Right lobe of liver (tissue), 4 donors: ENCODE measurements around the gene GPRIN3.

Source experiments
- POLR2A ChIP-seq: fragments of 450-650 bp; IDR thresholded peaks from one replicate; pipeline ENCODE4 v1.6.1; 2017; ENCODE audit warnings: antibody characterized with exemption, mild to moderate bottlenecking
- TF ChIP-seq, protein P1 (sequence below), 4 donors: fragments of 200-600 bp in 3 of 4; fragments of 450-650 bp in 1 of 4; IDR thresholded peaks; one replicate each; pipeline versions ENCODE4 v1.5.1 to v1.8.0; 2016 to 2022; ENCODE audit warnings: antibody characterized with exemption in 4 of 4, mild to moderate bottlenecking in 2 of 4
- donor health status: DM: no; HTN: no; CAD: no.
- donor health status: DM: no; HTN: no; CAD: no.
- donor health status: DM: no; HTN: yes; CAD: no.

DNA sequence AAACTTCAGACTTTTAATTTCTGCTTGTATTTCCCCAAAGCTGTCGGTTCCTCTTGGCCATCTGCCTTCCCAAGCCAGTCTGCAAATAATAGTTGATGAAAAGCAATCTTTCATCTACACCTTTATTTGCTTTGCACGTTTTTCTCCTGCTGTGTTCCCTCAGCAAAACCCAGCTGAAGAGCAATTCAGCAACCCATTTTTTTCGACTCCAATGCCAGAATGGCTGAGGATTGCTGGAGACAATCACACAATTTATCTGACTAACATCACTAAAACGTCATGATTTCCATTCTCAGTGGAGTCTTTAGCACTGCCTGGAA lies 94.3 kb downstream of the GPRIN3 start:
- TF ChIP-seq, protein P1, sequence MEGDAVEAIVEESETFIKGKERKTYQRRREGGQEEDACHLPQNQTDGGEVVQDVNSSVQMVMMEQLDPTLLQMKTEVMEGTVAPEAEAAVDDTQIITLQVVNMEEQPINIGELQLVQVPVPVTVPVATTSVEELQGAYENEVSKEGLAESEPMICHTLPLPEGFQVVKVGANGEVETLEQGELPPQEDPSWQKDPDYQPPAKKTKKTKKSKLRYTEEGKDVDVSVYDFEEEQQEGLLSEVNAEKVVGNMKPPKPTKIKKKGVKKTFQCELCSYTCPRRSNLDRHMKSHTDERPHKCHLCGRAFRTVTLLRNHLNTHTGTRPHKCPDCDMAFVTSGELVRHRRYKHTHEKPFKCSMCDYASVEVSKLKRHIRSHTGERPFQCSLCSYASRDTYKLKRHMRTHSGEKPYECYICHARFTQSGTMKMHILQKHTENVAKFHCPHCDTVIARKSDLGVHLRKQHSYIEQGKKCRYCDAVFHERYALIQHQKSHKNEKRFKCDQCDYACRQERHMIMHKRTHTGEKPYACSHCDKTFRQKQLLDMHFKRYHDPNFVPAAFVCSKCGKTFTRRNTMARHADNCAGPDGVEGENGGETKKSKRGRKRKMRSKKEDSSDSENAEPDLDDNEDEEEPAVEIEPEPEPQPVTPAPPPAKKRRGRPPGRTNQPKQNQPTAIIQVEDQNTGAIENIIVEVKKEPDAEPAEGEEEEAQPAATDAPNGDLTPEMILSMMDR (IDR thresholded peaks at IDR 0.05): no peak
- no peak for TF ChIP-seq POLR2A
